Neural progenitor cell (in vitro differentiated cells): ENCODE data around the gene MICB. TPM values are rescaled to one million over a fixed set of nuclear protein-coding genes. Genes with fewer than 3 reads are reported as not detected.

Experiments
- DNase-seq: peaks from one replicate; pipeline ENCODE4 v3.0.0-alpha.2; 2016; ENCODE audit warnings: low spot score
- H2AFZ ChIP-seq: fragments of 200-600 bp; sonication (generic); replicated peaks from 2 replicates; pipeline ENCODE4 v1.6.1; 2016; ENCODE audit warnings: antibody characterized with exemption
- H3F3A ChIP-seq: fragments of 200-600 bp; sonication (generic); 2 replicates; pipeline ENCODE4 v1.6.1; 2016; ENCODE audit warnings: antibody characterized with exemption, low read depth
- H3K27ac ChIP-seq: fragments of 200-600 bp; sonication (generic); 2 replicates; pipeline ENCODE4 v1.5.1; 2016; ENCODE audit warnings: mild to moderate bottlenecking
- H3K27me3 ChIP-seq: fragments of 200-600 bp; sonication (generic); 2 replicates; pipeline ENCODE4 v1.6.1; 2016; ENCODE audit warnings: mild to moderate bottlenecking, moderate library complexity
- H3K36me3 ChIP-seq: fragments of 200-600 bp; sonication (generic); 2 replicates; pipeline ENCODE4 v1.5.1; 2016
- H3K4me1 ChIP-seq: fragments of 200-600 bp; sonication (generic); 2 replicates; pipeline ENCODE4 v1.6.1; 2016; ENCODE audit warnings: mixed run types
- H3K4me2 ChIP-seq: fragments of 200-600 bp; sonication (generic); 2 replicates; pipeline ENCODE4 v1.6.1; 2016
- H3K4me3 ChIP-seq: fragments of 200-600 bp; sonication (generic); 2 replicates; pipeline ENCODE4 v1.5.1; 2016
- H3K79me2 ChIP-seq: fragments of 200-600 bp; sonication (generic); 2 replicates; pipeline ENCODE4 v1.6.1; 2016; ENCODE audit warnings: low read depth
- H3K9ac ChIP-seq: fragments of 200-600 bp; sonication (generic); 2 replicates; pipeline ENCODE4 v1.6.1; 2016
- H3K9me3 ChIP-seq: fragments of 200-600 bp; sonication (generic); 2 replicates; pipeline ENCODE4 v1.5.1; 2016; ENCODE audit warnings: low read depth
- H4K20me1 ChIP-seq: fragments of 200-600 bp; sonication (generic); 2 replicates; pipeline ENCODE4 v1.6.1; 2016; ENCODE audit warnings: low read depth
- H3K27ac Mint-ChIP-seq: 3 replicates; pipeline ENCODE4 v1.8.0; 2021; ENCODE audit warnings: mixed read lengths
- H3K27me3 Mint-ChIP-seq: 2 replicates; pipeline ENCODE4 v1.8.0; 2022; ENCODE audit warnings: low read depth, mild to moderate bottlenecking, inconsistent platforms, moderate library complexity, mixed read lengths; ENCODE audit not compliant: insufficient read depth
- H3K36me3 Mint-ChIP-seq: 3 replicates; pipeline ENCODE4 v1.8.0; 2021; ENCODE audit warnings: mixed read lengths
- H3K4me1 Mint-ChIP-seq: 3 replicates; pipeline ENCODE4 v1.8.0; 2021; ENCODE audit warnings: mixed read lengths
- H3K4me3 Mint-ChIP-seq: 3 replicates; pipeline ENCODE4 v1.8.0; 2021; ENCODE audit warnings: mild to moderate bottlenecking, moderate library complexity, mixed read lengths
- H3K9me3 Mint-ChIP-seq: 3 replicates; pipeline ENCODE4 v1.8.0; 2020; ENCODE audit warnings: mixed read lengths
- EZH2 ChIP-seq: fragments of 200-600 bp; sonication (generic); IDR thresholded peaks from 2 replicates; pipeline ENCODE4 v1.6.1; 2017; ENCODE audit warnings: antibody characterized with exemption, mild to moderate bottlenecking, moderate library complexity
- EZH2phosphoT487 ChIP-seq: fragments of 200-600 bp; sonication (generic); IDR thresholded peaks from 2 replicates; pipeline ENCODE4 v1.6.1; 2017; ENCODE audit warnings: antibody characterized with exemption
- total RNA-seq: library from RNA; depleted of rRNA; stranded (reverse); fragments of >200 nt; gene quantifications from 2 replicates; pipeline ENCODE4 v1.2.3, GENCODE V29; 2015; ENCODE audit warnings: low replicate concordance
- TF ChIP-seq, protein P1 (sequence below): fragments of 200-600 bp; sonication (generic); IDR thresholded peaks from 2 replicates; pipeline ENCODE4 v1.5.1; 2017; ENCODE audit warnings: antibody characterized with exemption, mild to moderate bottlenecking

MICB gene
- total RNA-seq, 1 donor from 2014 or later = 9.1 TPM

DNA sequence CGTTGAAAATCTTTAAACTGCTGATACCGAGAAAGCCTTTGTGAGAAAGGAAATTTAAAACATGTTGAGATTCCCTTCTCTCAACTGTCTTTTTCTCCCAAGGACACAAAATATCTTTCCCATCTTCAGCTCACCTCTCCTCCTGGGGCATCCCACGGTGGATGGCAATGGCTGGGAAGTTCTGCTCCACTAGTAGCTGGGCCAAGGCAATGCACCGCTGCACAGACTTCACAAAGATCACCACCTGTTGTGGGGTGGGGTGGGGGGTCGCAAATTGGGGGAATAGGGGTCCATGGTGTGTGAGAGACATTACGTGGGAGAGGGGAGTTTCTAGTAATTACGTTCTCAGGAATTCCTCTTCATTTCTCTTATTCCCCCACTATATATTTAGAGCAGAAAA lies 33.2 kb downstream of the MICB start:
- Histone ChIP-seq H4K20me1 (peaks cover 79% of the 10 kb centered on the region), H3F3A (peaks cover 79% of the 10 kb centered on the region), H2AFZ (no peak overlapping the region), H3K27me3 (no peaks in the 10 kb centered on the region), H3K4me2 (no peak overlapping the region), H3K4me3 (no peak overlapping the region), H3K79me2 (peaks cover 39% of the 10 kb centered on the region), H3K36me3 (peaks cover 24% of the 10 kb centered on the region), H3K9me3 (no peaks in the 10 kb centered on the region), H3K4me1 (no peaks in the 10 kb centered on the region), H3K9ac (no peak overlapping the region), H3K27ac (no peak overlapping the region)
- TF ChIP-seq, protein P1, sequence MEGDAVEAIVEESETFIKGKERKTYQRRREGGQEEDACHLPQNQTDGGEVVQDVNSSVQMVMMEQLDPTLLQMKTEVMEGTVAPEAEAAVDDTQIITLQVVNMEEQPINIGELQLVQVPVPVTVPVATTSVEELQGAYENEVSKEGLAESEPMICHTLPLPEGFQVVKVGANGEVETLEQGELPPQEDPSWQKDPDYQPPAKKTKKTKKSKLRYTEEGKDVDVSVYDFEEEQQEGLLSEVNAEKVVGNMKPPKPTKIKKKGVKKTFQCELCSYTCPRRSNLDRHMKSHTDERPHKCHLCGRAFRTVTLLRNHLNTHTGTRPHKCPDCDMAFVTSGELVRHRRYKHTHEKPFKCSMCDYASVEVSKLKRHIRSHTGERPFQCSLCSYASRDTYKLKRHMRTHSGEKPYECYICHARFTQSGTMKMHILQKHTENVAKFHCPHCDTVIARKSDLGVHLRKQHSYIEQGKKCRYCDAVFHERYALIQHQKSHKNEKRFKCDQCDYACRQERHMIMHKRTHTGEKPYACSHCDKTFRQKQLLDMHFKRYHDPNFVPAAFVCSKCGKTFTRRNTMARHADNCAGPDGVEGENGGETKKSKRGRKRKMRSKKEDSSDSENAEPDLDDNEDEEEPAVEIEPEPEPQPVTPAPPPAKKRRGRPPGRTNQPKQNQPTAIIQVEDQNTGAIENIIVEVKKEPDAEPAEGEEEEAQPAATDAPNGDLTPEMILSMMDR = no peak
- TF ChIP-seq EZH2 = no peak
- TF ChIP-seq EZH2phosphoT487 = no peak
- H3K9me3 Mint-ChIP-seq = no peaks in the 10 kb centered on the region
- H3K27ac Mint-ChIP-seq = no peak overlapping the region
- H3K4me1 Mint-ChIP-seq = peaks cover 4% of the 10 kb centered on the region
- no peak for DNase-seq
- H3K36me3 Mint-ChIP-seq = peaks cover 50% of the 10 kb centered on the region
- H3K27me3 Mint-ChIP-seq = peaks cover 6% of the 10 kb centered on the region
- H3K4me3 Mint-ChIP-seq = no peak overlapping the region

DNA sequence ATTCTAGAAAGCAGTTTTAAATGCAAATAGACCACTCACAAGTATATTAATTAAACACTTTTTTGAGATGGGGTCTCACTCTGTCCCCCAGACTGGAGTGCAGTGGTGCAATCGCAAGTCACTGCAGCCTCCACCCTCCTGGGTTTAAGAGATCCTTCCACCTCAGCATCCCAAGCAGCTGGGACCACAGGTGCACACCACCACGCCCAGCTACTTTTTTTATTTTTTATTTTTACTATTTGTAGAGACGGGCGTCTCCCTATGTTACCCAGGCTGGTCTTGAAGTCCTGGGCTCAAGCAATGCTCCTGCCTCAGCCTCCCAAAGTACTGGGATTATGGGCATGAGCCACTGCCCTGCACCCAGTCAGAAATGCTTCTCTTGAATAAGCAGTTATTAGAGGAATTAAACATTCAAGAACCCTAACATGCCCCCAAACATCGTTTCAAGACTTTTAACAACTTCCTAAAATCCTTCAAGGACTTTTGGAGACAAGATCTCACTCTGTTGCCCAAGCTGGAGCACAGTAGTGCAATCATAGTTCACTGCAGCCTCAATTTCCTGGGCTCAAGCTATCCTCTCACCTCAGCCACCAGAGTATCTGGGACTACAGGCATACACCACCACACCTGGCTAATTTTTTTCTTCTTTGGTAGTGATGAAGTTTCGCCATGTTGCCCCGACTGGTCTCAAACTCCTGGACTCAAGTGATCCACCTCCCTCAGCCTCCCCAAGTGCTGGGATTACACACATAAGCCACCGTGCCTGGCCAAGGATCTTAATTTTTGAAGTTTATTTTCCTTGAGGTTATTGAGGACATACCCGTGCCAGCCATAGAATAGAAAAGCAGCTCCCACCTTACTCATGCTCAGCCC lies 34.1 kb downstream of the MICB start:
- TF ChIP-seq, protein P1 = no peak
- TF ChIP-seq EZH2 = no peak
- no peak for TF ChIP-seq EZH2phosphoT487
- peaks cover 56% of the 10 kb centered on the region for H3K36me3 Mint-ChIP-seq
- Histone ChIP-seq H3K4me3 (no peak overlapping the region), H3K9me3 (no peaks in the 10 kb centered on the region), H3K27ac (no peak overlapping the region), H3F3A (peaks cover 86% of the 10 kb centered on the region), H3K9ac (no peak overlapping the region), H3K36me3 (peaks cover 31% of the 10 kb centered on the region), H3K4me1 (no peaks in the 10 kb centered on the region), H4K20me1 (peaks cover 88% of the 10 kb centered on the region), H3K4me2 (no peak overlapping the region), H3K27me3 (no peaks in the 10 kb centered on the region), H3K79me2 (peaks cover 48% of the 10 kb centered on the region), H2AFZ (no peak overlapping the region)
- H3K9me3 Mint-ChIP-seq = no peaks in the 10 kb centered on the region
- no peak for DNase-seq
- no peak overlapping the region for H3K4me3 Mint-ChIP-seq
- peaks cover 4% of the 10 kb centered on the region for H3K4me1 Mint-ChIP-seq
- H3K27me3 Mint-ChIP-seq = peaks cover 6% of the 10 kb centered on the region
- no peak overlapping the region for H3K27ac Mint-ChIP-seq

DNA sequence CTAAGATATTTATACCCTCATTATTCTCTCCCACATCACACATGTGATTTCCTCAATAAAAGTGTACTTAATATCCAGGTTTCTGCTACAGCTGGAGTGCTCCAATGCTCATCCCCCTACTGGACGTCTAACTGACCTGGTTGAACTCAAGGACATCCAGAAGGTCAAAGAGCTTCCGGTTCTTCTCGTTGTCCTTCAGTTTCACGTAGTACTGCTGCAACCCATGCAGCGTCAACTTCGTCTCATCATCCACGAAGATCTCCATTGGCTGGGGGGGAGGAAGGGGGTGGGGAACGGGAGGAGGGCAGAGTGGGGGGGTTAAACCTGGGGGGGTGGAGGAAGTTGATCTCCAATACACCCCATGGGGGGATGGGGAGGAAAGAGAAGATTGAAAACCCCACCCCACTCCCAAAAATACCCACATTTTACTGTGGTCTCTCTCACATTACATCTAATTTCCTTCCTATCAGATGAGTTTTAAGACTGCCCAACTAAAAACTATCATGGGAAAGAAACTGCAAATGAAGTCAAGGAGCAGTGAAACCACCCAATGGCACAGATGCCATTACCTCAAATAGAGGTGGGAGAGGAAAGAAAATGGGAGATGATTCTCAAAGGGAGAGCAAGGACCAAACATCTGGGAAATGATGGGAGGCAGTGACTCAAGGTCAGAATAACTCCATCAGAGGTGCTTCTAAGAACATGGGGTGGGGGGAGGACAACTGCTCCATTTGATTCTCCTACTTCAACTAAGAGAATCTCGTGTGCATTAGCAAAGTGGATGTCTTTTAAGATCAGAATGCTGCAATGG lies 34.9 kb downstream of the MICB start:
- Histone ChIP-seq H3K27ac (peak overlapping the region; percentile 74), H3K79me2 (peaks cover 56% of the 10 kb centered on the region), H3K36me3 (peaks cover 34% of the 10 kb centered on the region), H3K9me3 (no peaks in the 10 kb centered on the region), H3K4me1 (no peaks in the 10 kb centered on the region), H3F3A (peaks cover 90% of the 10 kb centered on the region), H3K4me3 (no peak overlapping the region), H3K9ac (no peak overlapping the region), H3K27me3 (no peaks in the 10 kb centered on the region), H4K20me1 (peaks cover 96% of the 10 kb centered on the region), H2AFZ (no peak overlapping the region), H3K4me2 (no peak overlapping the region)
- Mint-ChIP-seq H3K4me1 (peaks cover 4% of the 10 kb centered on the region), H3K27ac (no peak overlapping the region), H3K4me3 (no peak overlapping the region), H3K27me3 (peaks cover 6% of the 10 kb centered on the region), H3K36me3 (peaks cover 60% of the 10 kb centered on the region), H3K9me3 (no peaks in the 10 kb centered on the region)
- DNase-seq = no peak
- TF ChIP-seq, protein P1 = no peak
- TF ChIP-seq EZH2phosphoT487 (no peak), EZH2 (no peak)
